GM18526 (cell line): ENCODE measurements around the gene TBX5.

Experiments used
- POLR2A ChIP-seq: IDR thresholded peaks from 3 replicates; pipeline ENCODE4 v1.6.1; 2011; ENCODE audit not compliant: insufficient read length; ENCODE audit errors: extremely low read depth

TBX5 gene

DNA sequence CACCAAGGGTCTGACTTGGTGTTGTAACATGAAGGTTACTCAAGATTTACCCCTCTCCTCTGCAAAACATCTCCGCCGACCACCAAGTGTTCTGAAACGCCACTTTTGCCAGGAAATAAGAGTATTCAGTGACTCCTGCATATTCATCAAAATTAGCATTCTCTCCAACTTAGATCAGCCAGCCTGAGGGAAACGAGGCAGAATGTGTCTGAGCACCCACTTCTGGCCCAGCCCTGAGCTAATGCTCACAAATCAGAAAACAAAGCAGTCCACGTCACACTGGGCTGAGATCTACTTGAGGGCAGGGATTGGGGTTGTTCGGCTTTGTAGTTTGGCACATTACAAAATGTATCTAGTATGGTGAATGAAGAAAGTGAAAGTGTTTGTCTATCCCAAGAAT, 64.3 kb downstream of the TBX5 start:
- no peak for TF ChIP-seq POLR2A

DNA sequence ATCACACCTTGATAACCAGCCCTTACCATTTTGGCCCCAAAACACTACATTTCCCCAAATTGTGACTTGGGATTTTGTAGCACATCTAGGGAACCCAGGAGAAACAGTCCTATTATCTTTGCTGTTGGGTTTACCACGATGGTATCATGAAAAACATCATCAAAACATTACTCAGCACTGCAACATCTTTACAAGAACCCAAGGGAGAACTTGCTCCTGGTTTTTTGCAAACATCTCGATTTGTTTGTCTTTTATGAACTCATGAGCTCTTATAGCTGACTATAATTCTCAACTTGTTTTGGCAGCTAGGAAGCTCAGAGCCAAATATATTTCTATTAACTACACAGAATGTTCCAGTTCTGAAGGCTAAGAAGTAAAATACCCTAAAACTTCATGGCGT, 65.7 kb downstream of the TBX5 start:
- no peak for TF ChIP-seq POLR2A

DNA sequence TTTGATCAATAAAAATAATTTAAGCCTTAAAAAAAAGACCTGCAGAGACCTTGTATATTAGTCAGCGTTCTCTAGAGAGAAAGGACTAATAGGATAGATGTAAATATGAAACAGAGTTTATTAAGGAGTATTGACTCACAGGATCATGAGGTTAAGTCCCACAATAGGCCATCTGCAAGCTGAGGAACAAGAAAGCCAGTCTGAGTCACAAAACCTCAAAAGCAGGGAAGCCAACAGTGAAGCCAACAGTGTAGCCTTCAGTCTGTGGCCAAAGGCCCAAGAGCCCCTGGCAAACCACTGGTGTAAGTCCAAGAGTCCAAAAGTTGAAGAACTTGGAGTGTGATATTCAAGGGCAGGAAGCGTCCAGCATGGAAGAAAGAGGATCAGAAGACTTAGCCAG, 66.3 kb downstream of the TBX5 start:
- no peak for TF ChIP-seq POLR2A

DNA sequence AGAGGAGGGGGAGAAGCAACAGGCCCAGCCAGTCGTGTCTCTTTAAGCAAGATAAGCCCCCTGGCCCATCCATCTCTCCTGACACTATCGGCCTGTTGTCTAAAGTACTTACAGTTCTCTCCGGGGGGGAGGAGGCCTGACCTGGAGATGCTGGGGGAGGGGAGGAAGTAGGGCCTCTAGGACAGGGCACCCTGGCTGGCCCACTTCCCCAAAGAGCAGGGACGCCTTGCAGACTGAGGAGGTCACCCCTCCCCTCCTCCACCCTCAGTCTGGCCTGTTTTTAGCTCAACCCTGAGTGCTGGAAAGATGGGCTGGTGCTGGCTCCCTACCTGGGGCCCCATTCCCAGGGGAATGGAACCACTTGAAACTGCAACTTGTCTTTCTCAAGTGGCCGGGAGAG, 70.3 kb downstream of the TBX5 start:
- TF ChIP-seq POLR2A, result no peak

DNA sequence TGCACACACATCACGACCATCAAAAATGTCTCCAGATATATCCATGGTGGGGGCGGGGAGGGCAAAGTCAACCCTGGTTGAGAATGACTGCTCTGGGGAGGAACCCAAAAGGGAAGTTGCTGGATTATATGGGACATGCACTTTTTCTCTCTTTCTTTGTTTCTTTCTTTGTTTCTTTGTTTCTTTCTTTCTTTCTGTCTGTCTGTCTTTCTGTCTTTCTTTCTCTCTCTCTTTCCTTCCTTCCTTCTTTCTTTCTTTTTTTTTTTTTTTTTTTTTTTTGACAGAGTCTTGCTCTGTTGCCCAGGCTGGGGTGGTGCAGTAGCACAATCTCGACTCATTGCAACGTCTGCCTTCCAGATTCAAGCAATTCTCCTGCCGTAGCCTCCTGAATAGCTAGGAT, 71.5 kb downstream of the TBX5 start:
- TF ChIP-seq POLR2A, result no peak

DNA sequence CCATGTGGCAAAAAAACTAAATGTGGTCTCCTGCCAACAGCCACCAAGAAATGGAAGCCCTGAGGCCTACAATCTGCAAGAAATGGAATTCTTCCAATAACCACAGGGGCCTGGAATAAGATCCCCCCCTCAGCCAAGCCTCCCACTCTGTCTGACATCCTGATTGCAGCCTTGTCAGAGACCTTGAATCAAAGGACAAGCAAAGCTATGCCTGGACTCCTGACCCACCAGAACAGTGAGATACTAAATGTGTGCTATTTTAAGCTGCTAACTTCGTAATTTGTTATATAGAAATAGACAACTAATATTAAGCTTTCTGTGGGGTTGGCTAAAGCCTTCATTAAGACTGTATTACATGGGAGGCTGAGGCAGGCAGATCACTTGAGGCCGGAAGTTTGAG, 77.7 kb downstream of the TBX5 start:
- TF ChIP-seq POLR2A, result no peak

DNA sequence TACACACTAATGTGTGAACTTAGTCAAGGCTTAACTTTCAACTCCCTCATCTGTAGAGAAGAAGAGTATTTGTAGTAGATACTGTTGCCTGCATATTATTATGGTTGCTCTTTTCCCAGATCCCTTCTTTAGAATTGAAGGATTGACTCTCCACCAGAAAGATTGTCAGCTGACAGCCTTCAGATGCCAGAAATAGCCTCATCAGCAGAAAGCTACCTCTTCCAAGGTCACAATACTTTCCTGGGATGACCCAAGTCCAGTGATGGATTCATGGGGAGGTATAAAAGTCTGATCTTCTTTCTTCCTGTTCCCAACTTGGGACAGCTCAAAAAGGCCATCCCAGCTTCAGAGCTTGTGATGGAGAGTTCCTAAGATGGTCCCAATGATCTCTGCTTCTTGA, 78.2 kb downstream of the TBX5 start:
- TF ChIP-seq POLR2A, result no peak

DNA sequence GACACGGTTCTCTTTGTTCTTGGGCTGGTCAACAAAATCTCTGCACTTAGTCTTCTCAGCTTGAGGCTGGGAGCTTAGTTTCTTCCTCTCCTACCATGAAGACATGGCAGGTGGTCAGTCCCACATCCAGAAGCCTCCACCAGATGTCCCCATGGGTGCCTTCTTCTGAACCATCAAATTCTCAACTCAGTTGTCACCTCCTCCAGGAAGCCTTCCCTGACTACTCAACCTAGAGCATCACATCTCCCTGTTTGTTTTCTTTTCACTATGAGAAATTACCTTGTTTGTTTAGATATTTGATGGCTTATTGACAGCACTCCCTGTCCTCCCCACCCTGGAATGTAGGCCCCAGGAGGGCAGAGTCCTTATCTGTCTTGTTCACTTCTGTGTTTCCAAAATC, 84.4 kb downstream of the TBX5 start:
- TF ChIP-seq POLR2A, result no peak

DNA sequence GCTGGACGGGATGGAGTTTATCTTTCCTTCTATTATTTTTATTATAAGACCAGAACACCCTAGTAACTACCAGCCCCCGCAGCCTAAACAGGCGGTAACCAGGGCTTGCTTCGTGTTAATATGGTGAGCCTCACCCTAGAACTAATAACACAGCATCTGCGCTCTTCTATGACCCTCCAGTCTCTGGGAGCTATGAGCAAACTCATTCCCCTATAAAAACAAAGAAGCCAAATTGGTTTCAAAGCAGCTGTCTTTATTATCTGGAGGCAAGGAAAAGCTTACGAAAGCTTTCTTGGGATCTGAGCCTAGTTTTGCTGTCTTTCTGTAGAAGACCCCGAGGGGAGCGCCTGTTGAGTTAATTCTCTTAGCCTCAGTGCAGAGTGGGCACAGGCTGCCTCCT, 85.0 kb downstream of the TBX5 start:
- TF ChIP-seq POLR2A, result no peak

DNA sequence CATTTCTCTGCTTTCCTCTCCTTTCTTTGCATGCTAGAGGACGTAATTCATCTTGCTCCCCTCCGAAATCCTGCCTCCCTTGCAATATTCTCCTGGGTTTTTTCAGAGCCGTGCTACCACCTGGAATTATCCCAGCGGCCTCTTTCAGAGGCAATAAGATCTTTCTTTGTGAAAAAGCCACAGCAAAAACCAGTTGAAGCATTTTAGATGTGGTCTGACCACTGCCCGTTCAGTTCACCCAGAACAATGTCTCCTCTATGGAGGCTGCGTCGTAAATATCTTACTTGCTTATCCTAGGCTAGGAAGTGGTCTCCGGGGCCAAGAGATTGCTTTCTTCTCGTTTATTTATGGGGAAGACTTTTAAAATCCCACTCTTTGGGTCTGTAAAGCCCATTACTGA, 85.8 kb downstream of the TBX5 start:
- TF ChIP-seq POLR2A, result no peak

DNA sequence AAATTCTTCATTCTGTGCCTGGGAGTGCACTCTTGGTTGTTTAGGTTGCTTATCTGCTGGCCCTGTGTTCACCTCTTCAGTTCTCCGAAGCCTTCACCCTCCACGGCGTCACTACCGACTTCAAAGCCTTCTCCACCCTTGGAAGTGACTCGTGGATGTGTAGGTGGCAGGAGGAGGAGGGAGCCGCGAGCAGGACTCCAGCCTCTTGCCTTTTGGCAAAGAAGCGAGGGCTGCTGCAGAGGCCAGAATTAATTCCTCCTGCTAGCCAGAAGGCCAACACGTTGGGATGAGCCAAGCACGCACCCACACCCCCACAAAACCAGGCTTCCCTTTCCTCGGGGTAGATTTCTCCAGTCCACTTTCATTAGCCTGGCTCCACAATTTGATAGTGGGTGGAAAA, 86.5 kb downstream of the TBX5 start:
- TF ChIP-seq POLR2A, result no peak

DNA sequence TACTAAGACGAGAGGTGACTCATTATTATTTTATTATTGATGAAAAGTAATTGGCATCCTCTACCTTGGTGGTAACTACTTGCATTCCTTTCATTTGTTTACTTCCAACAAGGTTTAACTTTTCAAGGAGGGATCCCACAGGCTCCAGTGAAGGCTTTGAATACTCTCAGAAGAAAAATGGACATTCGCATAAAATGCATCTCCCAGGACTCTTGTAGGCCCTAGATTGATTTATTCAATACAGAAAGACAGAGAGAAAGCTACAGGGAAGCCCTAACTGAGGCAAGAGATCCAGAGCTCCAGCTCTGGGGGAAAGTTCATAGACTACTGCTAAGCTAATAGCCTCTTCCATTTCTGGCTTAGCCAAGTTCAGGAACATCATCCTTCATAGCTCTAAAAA, 87.0 kb downstream of the TBX5 start:
- TF ChIP-seq POLR2A, result no peak

DNA sequence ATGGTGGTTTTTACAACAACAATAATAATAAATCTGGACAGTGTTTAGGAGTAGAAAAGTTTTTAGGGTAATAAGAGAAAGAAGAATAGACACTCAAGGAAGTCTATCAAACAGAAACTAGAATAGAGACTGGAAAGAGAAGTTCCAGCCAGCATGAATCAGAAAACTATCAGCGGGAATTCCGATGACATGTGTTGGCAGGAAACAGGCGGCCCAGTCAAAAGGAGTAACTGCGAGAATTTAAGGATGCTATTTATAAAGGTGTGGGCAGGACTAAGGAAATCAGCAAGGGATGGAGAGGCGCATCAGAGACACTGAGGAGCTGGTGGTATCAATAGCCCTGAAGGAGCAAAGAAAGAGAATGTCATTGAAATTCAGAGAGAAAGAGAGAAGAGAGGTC, 89.9 kb downstream of the TBX5 start:
- TF ChIP-seq POLR2A, result no peak

DNA sequence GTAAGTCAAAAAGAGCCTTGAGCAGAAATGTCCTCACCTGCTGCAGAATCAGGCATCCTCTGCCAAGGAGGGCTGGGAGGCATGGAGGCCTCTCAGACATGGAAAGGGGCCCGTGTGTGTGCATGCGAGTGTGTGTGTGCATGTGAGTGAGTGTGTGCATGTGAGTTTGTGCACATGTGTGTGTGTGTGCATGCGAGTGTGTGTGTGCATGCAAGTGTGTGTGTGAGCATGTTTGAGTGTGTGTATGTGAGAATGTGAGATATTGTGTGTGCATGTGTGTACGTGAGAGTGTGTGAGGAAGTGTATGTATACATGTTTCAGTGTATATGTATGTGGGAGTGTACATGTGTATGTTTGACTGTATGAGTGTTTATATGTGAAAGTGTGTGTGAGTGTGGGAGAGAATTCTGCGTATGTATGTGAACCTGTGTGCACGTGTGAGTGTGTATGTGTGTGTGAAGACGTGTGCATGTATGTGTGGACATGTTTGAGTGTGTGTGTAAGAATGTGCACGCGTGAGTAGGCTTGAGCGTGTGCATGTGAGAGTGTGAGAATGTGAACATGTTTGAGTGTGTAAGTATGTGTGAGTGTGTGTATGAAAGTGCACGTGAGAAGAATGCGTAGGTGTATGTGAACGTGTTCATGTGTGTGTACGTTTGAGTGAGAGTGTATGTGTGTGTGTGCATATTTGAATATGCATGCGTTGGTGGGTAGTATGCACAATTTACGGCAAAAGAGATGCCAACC, 90.8 kb downstream of the TBX5 start:
- TF ChIP-seq POLR2A, result no peak

DNA sequence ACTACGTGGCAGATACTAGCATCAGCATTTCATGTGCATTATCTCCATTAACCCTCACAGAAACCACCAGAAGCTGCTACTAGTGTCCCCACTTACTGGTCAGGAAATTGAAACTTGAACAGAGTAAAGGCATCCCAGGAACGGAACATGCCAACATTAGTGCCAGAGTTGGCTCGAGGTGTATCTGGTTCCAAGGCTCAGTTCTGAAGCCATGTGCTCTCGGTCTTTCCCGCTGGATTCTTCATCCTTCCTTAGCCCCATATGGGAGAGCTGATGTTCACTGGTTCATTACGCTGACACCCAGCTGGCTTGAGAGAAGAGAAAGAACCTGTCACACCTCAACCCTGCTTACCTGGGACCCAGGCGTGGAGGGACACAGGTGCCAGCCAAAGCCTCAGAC, 91.5 kb downstream of the TBX5 start:
- no peak for TF ChIP-seq POLR2A

DNA sequence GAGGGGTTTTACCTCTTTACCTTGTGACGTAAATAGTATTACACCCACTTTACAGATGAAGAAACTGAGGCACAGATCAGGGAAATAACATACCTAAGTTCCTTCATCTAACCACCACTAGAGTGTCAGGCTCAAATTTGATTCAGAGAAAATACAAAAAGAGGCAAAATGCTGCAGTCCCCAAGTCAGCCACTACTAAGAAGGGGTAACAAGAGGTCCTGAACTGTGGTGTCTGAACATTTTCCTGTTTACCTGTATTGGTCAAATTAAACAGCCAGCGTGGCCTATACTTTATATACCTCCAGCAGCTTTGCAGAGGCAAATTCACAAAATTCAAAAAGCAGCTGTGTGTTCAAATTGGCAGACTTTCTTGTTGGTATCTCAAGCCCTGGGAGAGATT, 92.0 kb downstream of the TBX5 start:
- no peak for TF ChIP-seq POLR2A

DNA sequence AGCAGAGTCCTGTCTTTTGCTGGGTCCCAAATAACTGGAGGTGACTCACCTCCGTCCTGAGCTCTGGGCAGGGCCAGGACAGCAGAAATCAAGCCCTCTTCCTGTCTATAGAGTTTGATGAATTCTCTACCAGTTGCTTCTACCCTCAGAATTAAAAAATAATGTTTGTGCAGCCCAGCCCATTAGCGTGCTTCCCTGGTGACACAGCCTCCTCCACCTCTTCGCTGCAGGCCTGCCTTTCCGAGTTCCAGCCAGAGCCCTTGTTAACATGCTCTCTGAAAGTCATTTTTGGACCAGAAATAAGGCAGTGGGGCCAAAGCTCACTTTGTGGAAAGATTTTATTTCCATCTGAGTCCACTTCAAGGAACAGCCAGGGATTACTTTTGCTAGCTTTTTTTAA, 94.0 kb downstream of the TBX5 start:
- TF ChIP-seq POLR2A, result no peak
